Suprapubic skin (tissue), 4 donors: ENCODE results near the gene THOC6. TPM values are rescaled to one million over a fixed set of nuclear protein-coding genes. Genes with fewer than 3 reads are reported as not detected.

Experiments
- DNase-seq, 2 donors: peaks; one replicate each; pipeline ENCODE4 v3.0.0-alpha.2; 2019; ENCODE audit warnings: low spot score in 2 of 2
- H3K27ac ChIP-seq: fragments of 200-600 bp; sonication (generic); one replicate; pipeline ENCODE4 v1.5.1; 2019
- H3K27me3 ChIP-seq: fragments of 200-600 bp; sonication (generic); one replicate; pipeline ENCODE4 v1.5.1; 2019
- H3K36me3 ChIP-seq: fragments of 200-600 bp; sonication (generic); one replicate; pipeline ENCODE4 v1.5.1; 2019
- H3K4me1 ChIP-seq: fragments of 200-600 bp; sonication (generic); one replicate; pipeline ENCODE4 v1.5.1; 2019
- H3K4me3 ChIP-seq: fragments of 200-600 bp; sonication (generic); one replicate; pipeline ENCODE4 v1.5.1; 2019; ENCODE audit warnings: mild to moderate bottlenecking
- H3K9me3 ChIP-seq: fragments of 200-600 bp; sonication (generic); one replicate; pipeline ENCODE4 v1.5.1; 2019
- CTCF ChIP-seq, 2 donors: fragments of 200-600 bp in 1 of 2; fragments of 450-650 bp in 1 of 2; sonication (generic) in 1 of 2; IDR thresholded peaks; one replicate each; pipeline ENCODE4 v1.5.1; 2016 to 2019; ENCODE audit warnings: antibody characterized with exemption in 2 of 2, mild to moderate bottlenecking in 1 of 2, moderate library complexity in 1 of 2
- EP300 ChIP-seq: sonication (generic); formaldehyde crosslinking; IDR thresholded peaks from one replicate; pipeline ENCODE4 v1.6.1; 2017; ENCODE audit warnings: antibody characterized with exemption
- POLR2A ChIP-seq, 2 donors: fragments of 450-650 bp; IDR thresholded peaks; one replicate each; pipeline ENCODE4 v1.6.1; 2017; ENCODE audit warnings: antibody characterized with exemption in 2 of 2, mild to moderate bottlenecking in 2 of 2, moderate library complexity in 2 of 2
- POLR2AphosphoS5 ChIP-seq, 3 donors: sonication (generic); formaldehyde crosslinking; IDR thresholded peaks; one replicate each; pipeline ENCODE4 v1.6.1; 2017; ENCODE audit warnings: antibody characterized with exemption in 3 of 3
- whole genome bisulfite sequencing: methylation state at CpG from one replicate; pipeline ENCODE4 v1.1.5; 2018; 5-methylcytosine and 5-hydroxymethylcytosine counted together
- total RNA-seq, 4 donors: library from RNA; depleted of rRNA; stranded (reverse); fragments of >200 nt; gene quantifications; one replicate each; pipeline ENCODE4 v1.1.0, GENCODE V29; 2016

Gene THOC6
- total RNA-seq, 4 donors from 2014 or later, result 15.8 to 27.0 (median 24.9) TPM

- H3K9me3 ChIP-seq, result no peaks in the 10 kb centered on the region
- no CpG with 5 or more reads among the region's 49 CpGs for WGBS
- H3K36me3 ChIP-seq, result no peaks in the 10 kb centered on the region
- peak within 1 kb of the TSS; percentile 90 for H3K27ac ChIP-seq
- TF ChIP-seq POLR2A (IDR thresholded peaks at IDR 0.05) (peak in 1 of 2 donors; percentile 80), CTCF (IDR thresholded peaks at IDR 0.05) (no peak), EP300 (no peak), POLR2AphosphoS5 (IDR thresholded peaks at IDR 0.05) (peak in 1 of 3 donors; percentile 24)
- H3K4me3 ChIP-seq, result peak within 1 kb of the TSS; percentile 60
- peaks cover 58% of the 10 kb centered on the region for H3K4me1 ChIP-seq
- DNase-seq, result no peak
- peaks cover 19% of the 10 kb centered on the region for H3K27me3 ChIP-seq
Measured at GRCh38 chr16:3020247-3020603, 3.6 kb upstream of the THOC6 start, which contains the start of gene TNFRSF12A. TNFRSF12A (plus strand) TSS chr16:3020368; CDS start chr16:3020398, 30 bp downstream.

GRCh38 chr16:3020604-3021448 lies 3.0 kb upstream of the THOC6 start:
- peak overlapping the region; percentile 60 for H3K4me3 ChIP-seq
- H3K9me3 ChIP-seq, result no peaks in the 10 kb centered on the region
- peaks cover 19% of the 10 kb centered on the region for H3K27me3 ChIP-seq
- TF ChIP-seq CTCF (IDR thresholded peaks at IDR 0.05) (no peak), EP300 (no peak), POLR2AphosphoS5 (IDR thresholded peaks at IDR 0.05) (peak; percentile 50 to 94 (median 50)), POLR2A (IDR thresholded peaks at IDR 0.05) (no peak)
- DNase-seq, result peak in 1 of 2 donors; percentile 91
- H3K36me3 ChIP-seq, result peaks cover 2% of the 10 kb centered on the region
- WGBS, result 3% methylated on average over 23 of the region's 57 CpGs
- H3K4me1 ChIP-seq, result peaks cover 63% of the 10 kb centered on the region
- peak overlapping the region; percentile 90 for H3K27ac ChIP-seq

GRCh38 chr16:3021449-3022207 lies 2.2 kb upstream of the THOC6 start:
- TF ChIP-seq CTCF (IDR thresholded peaks at IDR 0.05), result peak in 1 of 2 donors; percentile 21
- TF ChIP-seq POLR2AphosphoS5 (IDR thresholded peaks at IDR 0.05), result no peak
- 3% methylated on average over 12 of the region's 25 CpGs for WGBS
- H3K9me3 ChIP-seq, result no peaks in the 10 kb centered on the region
- peaks cover 10% of the 10 kb centered on the region for H3K36me3 ChIP-seq
- peak; percentile 90 to 91 for DNase-seq
- H3K27me3 ChIP-seq, result peaks cover 19% of the 10 kb centered on the region
- H3K27ac ChIP-seq, result peak overlapping the region; percentile 90
- peak overlapping the region; percentile 60 for H3K4me3 ChIP-seq
- H3K4me1 ChIP-seq, result peaks cover 63% of the 10 kb centered on the region

- TF ChIP-seq EP300, result no peak
- TF ChIP-seq POLR2AphosphoS5 (IDR thresholded peaks at IDR 0.05), result peak in 1 of 3 donors; percentile 68
- no peak for TF ChIP-seq POLR2A (IDR thresholded peaks at IDR 0.05)
- DNase-seq, result peak; percentile 94 to 95
- Histone ChIP-seq H3K9me3 (no peaks in the 10 kb centered on the region), H3K27me3 (peaks cover 19% of the 10 kb centered on the region), H3K4me1 (peaks cover 63% of the 10 kb centered on the region), H3K36me3 (peaks cover 16% of the 10 kb centered on the region), H3K4me3 (peak overlapping the region; percentile 60), H3K27ac (peak overlapping the region; percentile 90)
- WGBS, result under 1% methylated on average over 8 of the region's 8 CpGs
Measured at GRCh38 chr16:3022208-3022683, 1.6 kb upstream of the THOC6 start.

- H3K4me3 ChIP-seq, result peak overlapping the region; percentile 60
- H3K4me1 ChIP-seq, result peaks cover 64% of the 10 kb centered on the region
- TF ChIP-seq POLR2AphosphoS5 (IDR thresholded peaks at IDR 0.05) (no peak), EP300 (no peak)
- H3K36me3 ChIP-seq, result peaks cover 19% of the 10 kb centered on the region
- peak overlapping the region; percentile 90 for H3K27ac ChIP-seq
- DNase-seq, result no peak
- H3K9me3 ChIP-seq, result no peaks in the 10 kb centered on the region
- H3K27me3 ChIP-seq, result peaks cover 15% of the 10 kb centered on the region
- 13% methylated on average over 6 of the region's 8 CpGs for WGBS
Measured at GRCh38 chr16:3022684-3023414, 986 bp upstream of the THOC6 start.
